GM19035 (cell line): Measurements from ENCODE around the gene GNL1.

Experiments
- ATAC-seq: cut with Tn5 transposase; IDR thresholded peaks from one replicate; pipeline ENCODE4 v1.9.1; 2021; ENCODE audit not compliant: unreplicated experiment

GNL1 gene

GRCh38 chr6:30570263-30570662, 14.0 kb upstream of the GNL1 start:
- ATAC-seq, result no peak

DNA sequence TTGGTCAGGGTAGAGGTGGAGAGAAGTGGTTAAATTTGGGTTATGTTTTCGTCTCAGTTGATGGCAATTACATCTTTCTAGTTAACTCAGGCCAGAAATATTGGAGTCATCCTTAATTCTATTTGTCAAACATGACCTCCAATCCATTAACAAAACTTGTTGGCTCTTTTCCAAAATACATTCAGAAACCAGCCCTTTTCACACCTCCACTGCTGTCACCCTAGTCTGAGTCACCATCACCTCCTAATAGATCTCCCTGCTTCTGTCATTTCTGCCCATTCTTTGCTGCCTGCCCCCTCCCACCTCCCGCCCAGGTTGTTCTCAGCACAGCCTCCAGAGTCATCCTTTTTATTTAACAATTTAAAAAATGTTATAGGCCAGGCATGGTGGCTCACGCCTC, 12.0 kb upstream of the GNL1 start:
- ATAC-seq, result no peak

DNA sequence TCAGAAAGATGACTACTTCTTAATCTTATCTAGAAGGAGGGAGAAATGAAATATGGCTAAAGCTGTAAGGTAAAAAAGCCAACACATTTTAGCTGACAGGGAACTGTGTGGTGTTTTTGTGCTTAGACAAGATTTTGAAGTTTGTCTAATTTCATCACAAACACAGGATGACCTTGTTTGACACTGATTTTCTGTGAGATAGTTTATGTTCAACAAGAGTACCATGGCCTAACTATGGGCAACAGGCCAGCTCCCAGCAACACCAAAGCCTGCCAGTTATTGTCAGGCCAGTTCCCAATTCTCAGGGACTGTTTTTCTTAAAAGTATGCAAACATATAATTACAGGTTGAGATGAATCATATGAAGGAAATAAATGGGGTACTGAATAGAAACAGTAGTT, 9.5 kb upstream of the GNL1 start:
- ATAC-seq, result no peak

GRCh38 chr6:30564114-30564513, 7.8 kb upstream of the GNL1 start:
- ATAC-seq, result no peak

DNA sequence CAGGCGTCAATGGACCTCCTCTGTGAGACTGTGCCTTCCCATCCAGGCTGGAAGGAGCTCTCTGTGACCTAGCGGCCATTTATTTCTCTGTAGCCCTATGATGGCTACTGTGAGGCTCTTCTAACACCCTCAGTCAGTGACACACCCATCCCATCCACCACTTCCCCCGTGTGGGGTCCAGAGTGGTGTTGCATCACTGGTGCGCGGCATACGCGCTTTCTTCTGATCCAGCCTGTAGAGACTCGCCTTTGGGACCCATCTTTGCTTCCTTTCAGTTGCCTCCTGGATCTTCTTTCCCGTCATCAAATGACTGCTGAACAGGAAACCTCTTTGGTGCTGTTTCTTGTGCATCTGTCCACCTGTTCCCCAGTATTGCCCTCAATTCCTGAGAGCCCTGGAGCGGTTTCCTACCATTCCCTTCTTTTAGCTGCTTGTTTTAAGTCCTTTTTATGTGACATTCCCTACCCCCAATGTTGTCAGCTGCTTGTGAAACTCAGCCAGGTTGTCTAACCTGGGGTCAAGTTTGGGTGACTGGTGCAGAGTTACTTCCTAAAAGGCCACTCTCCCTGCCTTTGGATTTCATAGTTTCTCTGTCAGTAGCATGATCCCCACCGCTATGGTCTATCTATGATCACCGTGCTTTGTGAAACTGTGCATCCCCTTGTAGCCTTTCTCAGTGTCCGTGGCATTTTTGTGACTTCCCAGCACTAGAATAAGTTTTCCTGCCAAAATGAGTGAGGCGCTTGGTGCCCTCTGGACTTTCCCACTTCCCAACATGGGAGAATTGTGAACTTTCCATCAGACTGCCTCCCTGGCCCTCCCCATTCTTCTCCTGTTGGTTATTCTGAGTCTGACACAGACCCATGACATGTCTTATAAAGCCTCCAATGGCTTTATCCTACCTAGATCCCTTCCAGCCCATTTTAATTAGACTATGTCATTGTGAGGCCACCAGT, 6.5 kb upstream of the GNL1 start:
- ATAC-seq, result no peak

DNA sequence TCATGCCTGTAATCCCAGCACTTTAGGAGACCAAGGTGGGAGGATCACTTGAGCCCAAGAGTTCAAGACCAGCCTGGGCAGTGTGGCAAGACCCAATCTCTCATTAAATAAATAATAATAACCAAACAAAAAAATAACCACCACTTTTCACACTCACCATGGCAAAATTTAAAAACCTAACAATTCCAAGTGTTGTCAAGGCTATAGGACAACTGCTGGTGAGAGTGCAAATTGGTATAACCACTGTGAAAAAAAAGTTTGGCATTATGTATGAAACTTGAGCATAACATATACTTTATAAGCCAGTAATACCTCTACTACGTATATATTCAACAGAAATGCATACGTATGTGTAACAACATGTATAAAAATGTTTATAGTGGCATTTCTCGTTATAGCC, 4.6 kb upstream of the GNL1 start:
- no peak for ATAC-seq

- ATAC-seq, result no peak
These were observed 1.3 kb upstream of the GNL1 start for GRCh38 chr6:30557683-30557981.

DNA sequence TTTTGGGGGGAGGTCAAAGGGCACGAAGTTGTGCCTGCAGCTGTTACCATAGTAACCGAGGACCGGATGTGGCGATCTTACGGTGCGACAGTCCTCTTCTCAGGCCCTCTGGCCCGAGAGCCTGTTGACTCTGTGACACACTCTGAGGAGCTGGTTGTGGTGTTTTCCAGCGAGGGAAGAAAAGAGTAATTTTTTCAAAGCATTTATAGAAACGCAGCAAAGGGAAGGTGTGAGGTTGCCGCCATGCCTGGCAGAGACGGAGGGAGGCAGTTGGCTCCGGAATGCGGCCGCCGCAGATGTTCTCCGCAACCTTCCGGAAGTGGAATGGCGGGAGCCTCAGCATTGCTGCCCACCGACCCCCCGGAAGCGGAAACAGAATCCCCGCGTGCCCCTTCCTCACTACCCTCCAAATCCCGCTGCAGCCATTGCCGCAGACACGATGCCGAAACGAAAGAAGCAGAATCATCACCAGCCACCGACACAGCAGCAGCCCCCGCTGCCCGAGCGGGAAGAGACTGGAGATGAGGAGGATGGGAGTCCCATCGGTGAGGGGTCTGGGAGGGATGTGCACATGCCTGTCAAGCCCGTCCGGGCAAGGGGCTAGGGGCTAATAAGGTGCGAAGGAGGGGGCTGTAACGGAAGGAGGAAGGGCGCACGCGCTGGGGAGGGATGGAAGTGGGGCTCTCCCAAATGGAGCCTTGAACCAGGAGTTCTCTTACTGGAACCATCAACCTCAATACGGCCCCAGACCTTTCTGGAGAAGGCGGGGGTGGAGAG, 805 bp upstream of the GNL1 start, which contains the start of gene PRR3:
PRR3 (plus strand) TSS at position 390 of the 777 bp plus-strand sequence; CDS start at position 440, 50 bp downstream.
- ATAC-seq, result peak; percentile 62

GRCh38 chr6:30555816-30556065, 548 bp downstream of the GNL1 start:
- ATAC-seq, result no peak

GRCh38 chr6:30554962-30555815, 1.1 kb downstream of the GNL1 start:
- no peak for ATAC-seq

GRCh38 chr6:30554404-30554803, 1.9 kb downstream of the GNL1 start:
- ATAC-seq, result no peak

DNA sequence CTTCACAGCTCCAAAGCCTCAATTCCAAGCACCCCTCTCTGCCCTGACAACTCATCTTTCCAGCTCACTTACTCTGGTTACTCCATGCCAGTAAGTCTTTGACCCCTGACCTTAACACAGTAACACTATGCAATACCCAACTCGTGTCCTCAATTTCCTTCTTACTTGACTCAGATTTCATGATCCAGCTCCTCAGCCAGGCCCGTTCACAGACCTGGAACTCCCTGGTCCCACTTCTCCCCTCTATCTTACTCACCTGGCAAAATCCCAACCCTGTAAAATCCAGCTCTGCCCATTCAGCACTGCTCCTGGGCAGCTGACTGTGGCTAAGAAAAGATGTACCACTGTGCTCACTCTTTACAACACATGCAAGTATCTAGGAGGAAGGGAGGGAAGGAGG, 7.9 kb downstream of the GNL1 start:
- ATAC-seq, result no peak

- no peak for ATAC-seq
These were observed 8.8 kb downstream of the GNL1 start for GRCh38 chr6:30547454-30547853.

DNA sequence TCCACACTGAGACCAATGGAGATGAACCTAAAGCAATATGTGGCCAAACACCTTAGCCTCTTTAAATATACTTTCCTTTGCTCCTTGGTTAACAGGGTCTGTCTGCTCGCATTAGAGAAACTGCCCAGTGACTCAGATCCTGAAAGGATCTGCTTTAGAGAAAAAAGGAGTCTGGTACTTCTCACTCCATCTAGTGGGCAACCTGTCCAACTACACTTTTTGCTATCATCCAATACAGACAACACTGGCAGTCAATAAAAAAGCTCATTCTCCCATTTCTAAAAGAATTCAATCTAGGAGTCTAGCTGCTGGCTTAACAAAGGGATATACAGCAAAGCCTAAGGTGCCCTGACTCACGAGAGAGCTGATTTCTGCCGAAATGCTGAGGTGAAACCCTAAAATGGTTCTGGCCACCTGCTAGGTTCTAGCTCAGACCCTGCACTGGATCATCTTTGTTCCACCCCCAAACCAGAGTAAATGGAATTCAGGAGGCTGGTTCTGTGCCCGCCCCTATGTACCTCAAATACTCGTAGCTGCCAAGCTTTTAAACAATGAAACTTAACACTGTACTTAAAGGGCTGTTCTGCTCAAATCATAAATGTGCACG, 11.5 kb downstream of the GNL1 start:
- ATAC-seq, result no peak

DNA sequence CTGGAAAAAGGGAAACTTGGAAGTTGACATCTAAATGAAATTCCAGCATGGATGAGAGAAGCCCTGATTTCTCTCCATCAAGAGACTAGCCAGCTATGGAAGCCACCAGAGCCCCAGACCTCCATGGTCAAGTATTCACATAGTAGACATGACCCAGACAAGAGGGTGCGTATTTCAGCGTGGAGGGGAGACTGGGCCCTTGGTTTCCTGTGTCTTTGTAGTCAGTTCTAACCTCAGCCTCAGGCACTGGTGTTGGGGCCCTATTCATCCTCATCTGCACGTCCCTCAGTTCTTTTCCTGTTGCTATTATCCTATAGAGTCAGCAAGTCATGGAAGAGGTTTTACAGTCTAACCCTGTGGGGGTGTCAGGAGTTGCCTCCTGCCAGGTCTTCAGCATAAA, 12.5 kb downstream of the GNL1 start:
- no peak for ATAC-seq

DNA sequence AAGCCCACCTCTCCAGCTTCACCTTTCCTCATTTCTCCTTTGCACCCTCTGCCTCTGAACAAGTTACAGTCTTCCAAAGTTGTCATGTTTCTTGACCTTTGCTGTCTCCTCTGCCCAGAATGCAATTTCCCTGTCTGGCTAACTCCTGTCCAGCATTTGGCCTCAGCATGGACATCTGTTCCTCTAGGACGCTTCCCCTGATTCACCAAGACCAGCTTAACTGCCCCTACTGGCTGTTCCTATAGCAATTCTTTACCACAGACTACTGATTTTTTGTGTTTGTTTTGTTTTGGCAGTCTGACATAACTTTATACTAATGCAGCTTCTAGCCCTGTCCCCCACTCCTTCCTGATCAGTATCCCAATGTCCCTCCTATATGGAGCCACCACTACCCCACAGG, 13.4 kb downstream of the GNL1 start:
- no peak for ATAC-seq

DNA sequence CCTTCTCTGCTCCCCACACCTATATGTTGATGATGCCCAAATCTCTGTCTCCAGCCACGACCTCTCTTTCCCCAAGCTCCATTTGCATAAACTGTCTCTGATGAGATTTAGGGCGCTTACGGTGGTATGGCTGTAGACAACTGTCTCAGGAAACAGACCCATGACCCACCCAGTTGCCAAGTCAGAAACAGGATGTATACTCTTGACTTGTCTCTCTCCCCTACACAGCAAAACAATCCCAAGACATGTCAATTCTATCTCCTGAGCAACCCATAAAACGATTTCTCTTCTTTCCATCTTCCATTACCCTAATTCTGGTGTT, 13.9 kb downstream of the GNL1 start:
- ATAC-seq, result no peak

GRCh38 chr6:30541515-30542403, 14.5 kb downstream of the GNL1 start:
- no peak for ATAC-seq

GRCh38 chr6:30537931-30538330, 18.4 kb downstream of the GNL1 start:
- no peak for ATAC-seq
